Type B pancreatic cell (in vitro differentiated cells): Measurements from ENCODE around the gene DYRK1A. TPM values are rescaled to one million over a fixed set of nuclear protein-coding genes. Genes with fewer than 3 reads are reported as not detected.

Experiments
- DNase-seq: peaks from one replicate; pipeline ENCODE4 v3.0.0; 2021; ENCODE audit warnings: mixed read lengths; ENCODE audit not compliant: unreplicated experiment; ENCODE audit errors: extremely low spot score
- H3K27ac Mint-ChIP-seq: 2 replicates; pipeline ENCODE4 v1.8.0; 2021; ENCODE audit warnings: mild to moderate bottlenecking, mixed read lengths
- H3K27me3 Mint-ChIP-seq: 2 replicates; pipeline ENCODE4 v1.8.0; 2021; ENCODE audit warnings: mixed read lengths
- H3K36me3 Mint-ChIP-seq: 2 replicates; pipeline ENCODE4 v1.8.0; 2021; ENCODE audit warnings: mixed read lengths
- H3K4me1 Mint-ChIP-seq: one replicate; pipeline ENCODE4 v1.8.0; 2021; ENCODE audit warnings: mixed read lengths; ENCODE audit not compliant: unreplicated experiment
- H3K4me3 Mint-ChIP-seq: 2 replicates; pipeline ENCODE4 v1.8.0; 2021; ENCODE audit warnings: mild to moderate bottlenecking, mixed read lengths
- H3K9me3 Mint-ChIP-seq: 2 replicates; pipeline ENCODE4 v1.8.0; 2021; ENCODE audit warnings: mixed read lengths
- CTCF ChIP-seq: fragments of 200-600 bp; sonication (generic); conservative IDR thresholded peaks from 2 replicates; pipeline ENCODE4 v1.5.0; 2021; ENCODE audit warnings: antibody characterized with exemption, mild to moderate bottlenecking
- total RNA-seq: library from RNA; stranded (reverse); gene quantifications from 2 replicates; pipeline ENCODE4 v1.2.1, GENCODE V29; 2021; ENCODE audit warnings: low replicate concordance

DYRK1A gene
- total RNA-seq, 1 donor from 2014 or later: 70.6 TPM

DNA sequence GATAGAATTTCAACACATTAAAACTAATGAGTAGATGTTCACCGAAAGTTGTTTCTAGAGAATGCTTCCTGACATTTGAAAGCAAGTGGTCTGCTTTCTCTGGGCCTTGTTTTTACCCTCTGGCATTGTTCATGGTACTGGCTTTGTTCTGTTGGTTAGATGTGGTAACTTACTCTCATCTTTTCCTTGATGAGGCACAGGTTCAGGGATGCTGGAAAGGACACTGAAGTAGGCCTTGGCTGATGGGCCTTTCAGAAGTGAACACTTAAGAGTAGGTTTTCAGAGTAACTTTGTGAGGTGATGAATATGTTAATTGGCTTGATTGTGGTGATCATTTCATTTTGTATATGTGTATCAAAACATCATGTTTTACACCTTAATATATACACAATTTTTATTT is 55.8 kb downstream of the DYRK1A start:
- Mint-ChIP-seq H3K4me3 (no peak overlapping the region), H3K9me3 (peaks cover 7% of the 10 kb centered on the region), H3K27me3 (no peaks in the 10 kb centered on the region), H3K27ac (no peak overlapping the region), H3K36me3 (peaks cover 31% of the 10 kb centered on the region), H3K4me1 (peaks cover 20% of the 10 kb centered on the region)
- no peak for DNase-seq
- TF ChIP-seq CTCF: no peak

- Mint-ChIP-seq H3K9me3 (peaks cover 8% of the 10 kb centered on the region), H3K27me3 (no peaks in the 10 kb centered on the region), H3K4me3 (no peak overlapping the region), H3K27ac (no peak overlapping the region), H3K36me3 (peaks cover 35% of the 10 kb centered on the region), H3K4me1 (peaks cover 19% of the 10 kb centered on the region)
- DNase-seq: no peak
- no peak for TF ChIP-seq CTCF
Observed at GRCh38 chr21:37423103-37423502, 56.5 kb downstream of the DYRK1A start.

- peaks cover 43% of the 10 kb centered on the region for H3K36me3 Mint-ChIP-seq
- H3K27me3 Mint-ChIP-seq: no peaks in the 10 kb centered on the region
- no peak overlapping the region for H3K27ac Mint-ChIP-seq
- H3K4me1 Mint-ChIP-seq: peaks cover 21% of the 10 kb centered on the region
- TF ChIP-seq CTCF: no peak
- peaks cover 11% of the 10 kb centered on the region for H3K9me3 Mint-ChIP-seq
- DNase-seq: no peak
- no peak overlapping the region for H3K4me3 Mint-ChIP-seq
Observed at GRCh38 chr21:37424396-37424795, 57.8 kb downstream of the DYRK1A start.

DNA sequence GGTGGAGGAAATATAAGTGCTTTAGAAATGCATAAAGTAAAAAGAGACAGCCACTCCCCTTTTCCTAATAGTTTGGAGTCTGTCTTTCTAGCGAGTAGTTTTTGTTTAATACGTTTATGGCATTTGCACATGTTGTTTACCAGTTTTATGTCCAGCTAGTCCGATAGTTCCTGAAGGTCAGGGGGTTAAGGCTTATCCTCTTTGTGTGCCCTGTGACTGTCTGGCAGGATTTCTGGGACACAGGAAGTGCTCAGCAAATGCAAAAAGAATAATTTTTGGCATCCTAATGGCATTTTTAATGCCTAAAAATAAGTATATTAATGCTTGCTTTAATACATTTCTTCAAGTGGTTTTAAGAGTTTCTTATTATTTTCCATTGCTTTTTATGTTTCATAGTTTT is 58.4 kb downstream of the DYRK1A start:
- Mint-ChIP-seq H3K27ac (no peak overlapping the region), H3K36me3 (peaks cover 47% of the 10 kb centered on the region), H3K4me3 (no peak overlapping the region), H3K27me3 (no peaks in the 10 kb centered on the region), H3K9me3 (peaks cover 11% of the 10 kb centered on the region), H3K4me1 (peaks cover 23% of the 10 kb centered on the region)
- DNase-seq: no peak
- no peak for TF ChIP-seq CTCF

DNA sequence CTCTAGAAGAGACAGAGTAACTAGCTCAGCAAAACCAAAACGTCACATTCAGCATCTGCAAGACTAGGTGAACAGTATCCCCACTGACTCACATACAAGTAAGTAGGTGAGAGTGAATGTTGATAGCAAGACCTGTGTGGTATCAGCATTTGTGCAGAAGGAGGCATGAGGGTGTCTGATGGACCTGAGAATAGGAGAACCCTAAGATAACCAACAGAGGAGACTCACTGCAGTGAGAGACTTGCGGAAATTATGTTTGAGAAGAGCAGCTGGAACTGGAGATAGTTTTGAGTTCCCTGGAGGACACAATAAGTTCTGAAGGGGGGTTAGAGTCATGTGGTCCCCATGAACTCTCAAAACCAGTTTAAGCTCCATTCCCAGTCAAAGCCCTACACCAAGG is 59.1 kb downstream of the DYRK1A start:
- DNase-seq: no peak
- Mint-ChIP-seq H3K9me3 (peaks cover 11% of the 10 kb centered on the region), H3K36me3 (peaks cover 48% of the 10 kb centered on the region), H3K27me3 (no peaks in the 10 kb centered on the region), H3K27ac (no peak overlapping the region), H3K4me3 (no peak overlapping the region), H3K4me1 (peaks cover 22% of the 10 kb centered on the region)
- no peak for TF ChIP-seq CTCF

DNA sequence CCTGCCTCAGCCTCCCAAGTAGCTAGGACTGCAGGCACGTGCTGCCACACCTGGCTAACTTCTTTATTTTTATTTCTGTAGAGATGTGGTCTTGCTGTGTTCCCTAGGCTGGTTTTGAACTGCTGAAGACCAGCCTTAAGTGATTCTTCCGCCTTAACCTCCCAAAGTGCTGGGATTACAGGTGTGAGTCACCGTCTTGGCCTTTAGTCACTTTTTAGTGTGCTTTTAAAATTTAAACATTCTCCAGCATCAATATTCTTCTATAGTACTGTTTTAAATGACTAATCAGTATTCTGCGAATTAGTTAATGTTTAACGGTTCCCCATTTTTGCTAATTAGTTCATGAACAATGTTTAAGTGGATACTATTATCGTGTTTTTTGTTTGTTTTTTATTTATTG is 60.6 kb downstream of the DYRK1A start:
- no peak overlapping the region for H3K27ac Mint-ChIP-seq
- no peak overlapping the region for H3K4me3 Mint-ChIP-seq
- peaks cover 54% of the 10 kb centered on the region for H3K36me3 Mint-ChIP-seq
- no peak for DNase-seq
- no peak for TF ChIP-seq CTCF
- H3K27me3 Mint-ChIP-seq: no peaks in the 10 kb centered on the region
- peaks cover 27% of the 10 kb centered on the region for H3K4me1 Mint-ChIP-seq
- H3K9me3 Mint-ChIP-seq: peaks cover 11% of the 10 kb centered on the region
